ENCODE measurements around the gene BTBD6.

The BTBD6 gene

DNA sequence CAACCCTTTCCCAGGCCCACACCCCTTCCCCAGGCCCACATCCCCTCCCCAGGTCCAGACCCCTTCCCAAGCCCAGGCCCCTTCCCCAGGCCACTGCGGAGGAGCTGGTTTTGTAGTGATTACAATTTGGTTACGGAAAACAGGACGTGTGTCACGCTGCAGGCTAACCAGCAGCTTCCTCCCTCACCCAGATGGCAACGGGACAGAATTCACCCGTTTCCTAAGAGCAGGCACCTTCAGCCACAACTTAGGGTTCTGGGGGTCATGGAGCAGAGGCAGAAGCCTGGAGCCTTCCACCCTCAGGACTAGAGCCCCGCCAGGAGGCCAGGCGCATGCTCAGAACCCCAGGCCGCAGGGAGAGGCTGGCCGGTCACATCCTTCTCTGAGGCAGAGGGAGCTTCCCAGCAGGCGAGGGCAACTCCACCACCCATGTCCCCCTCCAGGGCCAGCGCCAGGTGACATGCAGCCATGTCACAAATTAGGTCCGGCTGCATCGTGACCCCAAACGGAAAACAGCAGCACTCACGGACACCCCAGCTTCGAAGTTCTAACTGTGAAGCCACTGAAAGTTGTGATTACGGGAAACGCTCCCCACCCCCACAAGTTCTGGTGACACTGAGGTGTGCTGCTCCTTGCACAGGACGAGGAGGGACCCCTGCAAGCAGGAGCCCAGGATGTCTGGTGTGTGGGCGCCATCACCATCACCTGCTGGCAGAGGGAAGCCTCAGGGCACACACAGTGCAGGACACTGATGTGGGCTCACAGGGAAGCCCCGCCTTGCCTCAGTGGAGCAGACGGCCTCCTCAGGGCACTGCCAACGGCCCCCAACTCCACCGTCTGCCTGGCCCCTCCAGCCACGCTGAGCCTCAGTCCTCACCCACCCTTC, 44.7 kb downstream of the BTBD6 start:
- TF ChIP-seq TAF1 (IDR thresholded peaks at IDR 0.05; ENCODE audit: borderline replicate concordance, insufficient read depth, low read length) (no peak), FOXP2 (optimal IDR thresholded peaks at IDR 0.05; ENCODE audit: borderline replicate concordance, extremely low read depth, extremely low read length, insufficient read depth) (no peak), SIN3A (IDR thresholded peaks at IDR 0.05; ENCODE audit: borderline replicate concordance, insufficient read depth, low read length) (no peak), POLR2AphosphoS5 (IDR thresholded peaks at IDR 0.05; ENCODE audit: low read depth, low read length) (no peak)
- TF ChIP-seq, protein P1, sequence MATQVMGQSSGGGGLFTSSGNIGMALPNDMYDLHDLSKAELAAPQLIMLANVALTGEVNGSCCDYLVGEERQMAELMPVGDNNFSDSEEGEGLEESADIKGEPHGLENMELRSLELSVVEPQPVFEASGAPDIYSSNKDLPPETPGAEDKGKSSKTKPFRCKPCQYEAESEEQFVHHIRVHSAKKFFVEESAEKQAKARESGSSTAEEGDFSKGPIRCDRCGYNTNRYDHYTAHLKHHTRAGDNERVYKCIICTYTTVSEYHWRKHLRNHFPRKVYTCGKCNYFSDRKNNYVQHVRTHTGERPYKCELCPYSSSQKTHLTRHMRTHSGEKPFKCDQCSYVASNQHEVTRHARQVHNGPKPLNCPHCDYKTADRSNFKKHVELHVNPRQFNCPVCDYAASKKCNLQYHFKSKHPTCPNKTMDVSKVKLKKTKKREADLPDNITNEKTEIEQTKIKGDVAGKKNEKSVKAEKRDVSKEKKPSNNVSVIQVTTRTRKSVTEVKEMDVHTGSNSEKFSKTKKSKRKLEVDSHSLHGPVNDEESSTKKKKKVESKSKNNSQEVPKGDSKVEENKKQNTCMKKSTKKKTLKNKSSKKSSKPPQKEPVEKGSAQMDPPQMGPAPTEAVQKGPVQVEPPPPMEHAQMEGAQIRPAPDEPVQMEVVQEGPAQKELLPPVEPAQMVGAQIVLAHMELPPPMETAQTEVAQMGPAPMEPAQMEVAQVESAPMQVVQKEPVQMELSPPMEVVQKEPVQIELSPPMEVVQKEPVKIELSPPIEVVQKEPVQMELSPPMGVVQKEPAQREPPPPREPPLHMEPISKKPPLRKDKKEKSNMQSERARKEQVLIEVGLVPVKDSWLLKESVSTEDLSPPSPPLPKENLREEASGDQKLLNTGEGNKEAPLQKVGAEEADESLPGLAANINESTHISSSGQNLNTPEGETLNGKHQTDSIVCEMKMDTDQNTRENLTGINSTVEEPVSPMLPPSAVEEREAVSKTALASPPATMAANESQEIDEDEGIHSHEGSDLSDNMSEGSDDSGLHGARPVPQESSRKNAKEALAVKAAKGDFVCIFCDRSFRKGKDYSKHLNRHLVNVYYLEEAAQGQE (IDR thresholded peaks at IDR 0.05; ENCODE audit: insufficient read depth in 1 of 2, low read depth in 2 of 2, low read length in 2 of 2), result no peak

DNA sequence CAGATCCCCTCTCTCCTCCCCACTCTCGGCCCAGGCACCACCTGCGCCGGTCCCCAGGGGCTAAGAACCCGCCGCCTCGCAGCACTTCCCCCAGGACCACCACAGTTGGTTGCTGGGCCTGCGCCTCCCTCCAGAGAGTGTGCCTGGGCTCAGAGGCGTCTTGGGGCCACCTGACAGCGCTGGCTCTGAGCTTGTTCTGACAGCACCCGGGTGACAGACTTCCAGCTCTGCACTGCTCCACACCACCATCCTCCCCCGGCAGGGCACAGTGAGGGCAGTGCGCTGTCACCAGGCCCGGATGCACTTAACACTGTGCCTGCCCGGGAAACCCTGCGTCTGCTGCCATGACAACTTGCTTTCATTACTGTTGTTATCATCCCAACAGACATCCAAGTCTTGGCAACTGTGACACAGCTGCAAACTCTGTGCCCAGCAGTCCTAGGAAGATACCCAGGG, 45.8 kb downstream of the BTBD6 start:
- no peak for TF ChIP-seq TAF1 (IDR thresholded peaks at IDR 0.05; ENCODE audit: borderline replicate concordance, insufficient read depth, low read length)
- no peak for TF ChIP-seq SIN3A (IDR thresholded peaks at IDR 0.05; ENCODE audit: borderline replicate concordance, insufficient read depth, low read length)
- TF ChIP-seq POLR2AphosphoS5 (IDR thresholded peaks at IDR 0.05; ENCODE audit: low read depth, low read length), result no peak
- no peak for TF ChIP-seq FOXP2 (optimal IDR thresholded peaks at IDR 0.05; ENCODE audit: borderline replicate concordance, extremely low read depth, extremely low read length, insufficient read depth)
- TF ChIP-seq, protein P1 (IDR thresholded peaks at IDR 0.05; ENCODE audit: insufficient read depth in 1 of 2, low read depth in 2 of 2, low read length in 2 of 2), result no peak

GRCh38 chr14:105299654-105300541, 51.6 kb downstream of the BTBD6 start:
- no peak for TF ChIP-seq SIN3A (IDR thresholded peaks at IDR 0.05; ENCODE audit: borderline replicate concordance, insufficient read depth, low read length)
- no peak for TF ChIP-seq POLR2AphosphoS5 (IDR thresholded peaks at IDR 0.05; ENCODE audit: low read depth, low read length)
- TF ChIP-seq FOXP2 (optimal IDR thresholded peaks at IDR 0.05; ENCODE audit: borderline replicate concordance, extremely low read depth, extremely low read length, insufficient read depth), result no peak
- no peak for TF ChIP-seq TAF1 (IDR thresholded peaks at IDR 0.05; ENCODE audit: borderline replicate concordance, insufficient read depth, low read length)
- TF ChIP-seq, protein P1 (IDR thresholded peaks at IDR 0.05; ENCODE audit: insufficient read depth in 1 of 2, low read depth in 2 of 2, low read length in 2 of 2), result no peak
